ENCODE measurements around the gene SLC27A4. TPM values are rescaled to one million over a fixed set of nuclear protein-coding genes. Genes with fewer than 3 reads are reported as not detected.
A peak's percentile ranks its signal among the peaks of the same experiment; 100 is the strongest.

Gene SLC27A4
- total and polyA plus RNA-seq, 2 of the 13 experiments (the other 11 are each of a cell fraction or from before 2014, with no cell fraction given): 10.6 to 18.8 TPM

- no peak for TF ChIP-seq AKNA (CRISPR knock-in tag; IDR thresholded peaks at IDR 0.05; ENCODE audit: borderline replicate concordance)
- TF ChIP-seq HCFC1 (IDR thresholded peaks at IDR 0.05; ENCODE audit: low read depth, low read length): peak; percentile 86
- TF ChIP-seq, protein P1, sequence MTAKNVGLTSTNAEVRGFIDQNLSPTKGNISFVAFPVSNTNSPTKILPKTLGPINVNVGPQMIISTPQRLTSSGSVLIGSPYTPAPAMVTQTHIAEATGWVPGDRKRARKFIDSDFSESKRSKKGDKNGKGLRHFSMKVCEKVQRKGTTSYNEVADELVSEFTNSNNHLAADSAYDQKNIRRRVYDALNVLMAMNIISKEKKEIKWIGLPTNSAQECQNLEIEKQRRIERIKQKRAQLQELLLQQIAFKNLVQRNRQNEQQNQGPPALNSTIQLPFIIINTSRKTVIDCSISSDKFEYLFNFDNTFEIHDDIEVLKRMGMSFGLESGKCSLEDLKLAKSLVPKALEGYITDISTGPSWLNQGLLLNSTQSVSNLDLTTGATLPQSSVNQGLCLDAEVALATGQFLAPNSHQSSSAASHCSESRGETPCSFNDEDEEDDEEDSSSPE (CRISPR knock-in tag; IDR thresholded peaks at IDR 0.05): no peak
- TF ChIP-seq, protein P2, sequence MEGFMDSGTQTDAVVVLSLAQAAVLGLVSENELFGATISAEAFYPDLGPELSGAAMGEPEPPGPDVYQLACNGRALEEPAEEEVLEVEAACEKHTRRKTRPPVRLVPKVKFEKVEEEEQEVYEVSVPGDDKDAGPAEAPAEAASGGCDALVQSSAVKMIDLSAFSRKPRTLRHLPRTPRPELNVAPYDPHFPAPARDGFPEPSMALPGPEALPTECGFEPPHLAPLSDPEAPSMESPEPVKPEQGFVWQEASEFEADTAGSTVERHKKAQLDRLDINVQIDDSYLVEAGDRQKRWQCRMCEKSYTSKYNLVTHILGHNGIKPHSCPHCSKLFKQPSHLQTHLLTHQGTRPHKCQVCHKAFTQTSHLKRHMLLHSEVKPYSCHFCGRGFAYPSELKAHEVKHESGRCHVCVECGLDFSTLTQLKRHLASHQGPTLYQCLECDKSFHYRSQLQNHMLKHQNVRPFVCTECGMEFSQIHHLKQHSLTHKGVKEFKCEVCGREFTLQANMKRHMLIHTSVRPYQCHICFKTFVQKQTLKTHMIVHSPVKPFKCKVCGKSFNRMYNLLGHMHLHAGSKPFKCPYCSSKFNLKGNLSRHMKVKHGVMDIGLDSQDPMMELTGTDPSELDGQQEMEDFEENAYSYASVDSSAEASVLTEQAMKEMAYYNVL (CRISPR knock-in tag; IDR thresholded peaks at IDR 0.05; ENCODE audit: borderline replicate concordance): peak; percentile 57; the same call in 1 of the 2 replicates
- TF ChIP-seq ZNF264 (CRISPR knock-in tag; IDR thresholded peaks at IDR 0.05): peak; percentile 42; the same call in 1 of the 2 replicates
- TF ChIP-seq CREB1 (IDR thresholded peaks at IDR 0.05): no peak; the same call in 1 of the 2 replicates
- peak; percentile 54 for TF ChIP-seq CREB1 (CRISPR knock-in tag; IDR thresholded peaks at IDR 0.05)
- TF ChIP-seq MYPOP (CRISPR knock-in tag; IDR thresholded peaks at IDR 0.05): peak; percentile 93
- no peak for TF ChIP-seq ATM (IDR thresholded peaks at IDR 0.05; ENCODE audit: borderline replicate concordance)
- TF ChIP-seq SRSF9 (IDR thresholded peaks at IDR 0.05; ENCODE audit: borderline replicate concordance, insufficient read depth, low read depth, low read length, poor library complexity, severe bottlenecking): no peak
- TF ChIP-seq, protein P3, sequence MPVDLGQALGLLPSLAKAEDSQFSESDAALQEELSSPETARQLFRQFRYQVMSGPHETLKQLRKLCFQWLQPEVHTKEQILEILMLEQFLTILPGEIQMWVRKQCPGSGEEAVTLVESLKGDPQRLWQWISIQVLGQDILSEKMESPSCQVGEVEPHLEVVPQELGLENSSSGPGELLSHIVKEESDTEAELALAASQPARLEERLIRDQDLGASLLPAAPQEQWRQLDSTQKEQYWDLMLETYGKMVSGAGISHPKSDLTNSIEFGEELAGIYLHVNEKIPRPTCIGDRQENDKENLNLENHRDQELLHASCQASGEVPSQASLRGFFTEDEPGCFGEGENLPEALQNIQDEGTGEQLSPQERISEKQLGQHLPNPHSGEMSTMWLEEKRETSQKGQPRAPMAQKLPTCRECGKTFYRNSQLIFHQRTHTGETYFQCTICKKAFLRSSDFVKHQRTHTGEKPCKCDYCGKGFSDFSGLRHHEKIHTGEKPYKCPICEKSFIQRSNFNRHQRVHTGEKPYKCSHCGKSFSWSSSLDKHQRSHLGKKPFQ (CRISPR knock-in tag; IDR thresholded peaks at IDR 0.05; ENCODE audit: insufficient replicate concordance): no peak
- no peak for TF ChIP-seq ZSCAN20 (CRISPR knock-in tag; IDR thresholded peaks at IDR 0.05; ENCODE audit: borderline replicate concordance)
- TF ChIP-seq ESRRA (CRISPR knock-in tag; IDR thresholded peaks at IDR 0.05; ENCODE audit: low read depth): 0 out of 2 replicates have a peak, but pooled peaks have one; percentile 46
- peak; percentile 72 for TF ChIP-seq ASH2L (IDR thresholded peaks at IDR 0.05; ENCODE audit: insufficient read length, low read depth, low read length)
Observed at GRCh38 chr9:128339761-128340690, at the start of gene SLC27A4 (continued).
